Smooth muscle cell of the umbilical artery (primary cell): ENCODE data around the gene TSPAN3. TPM values are rescaled to one million over a fixed set of nuclear protein-coding genes. Genes with fewer than 3 reads are reported as not detected.

Experiments used
- total RNA-seq: library from RNA; depleted of rRNA; stranded (reverse); fragments of >200 nt; gene quantifications from 2 replicates; pipeline ENCODE4 v1.2.3, GENCODE V29; 2014

Gene TSPAN3
- total RNA-seq = 265 and 269 TPM in 2 replicates

DNA sequence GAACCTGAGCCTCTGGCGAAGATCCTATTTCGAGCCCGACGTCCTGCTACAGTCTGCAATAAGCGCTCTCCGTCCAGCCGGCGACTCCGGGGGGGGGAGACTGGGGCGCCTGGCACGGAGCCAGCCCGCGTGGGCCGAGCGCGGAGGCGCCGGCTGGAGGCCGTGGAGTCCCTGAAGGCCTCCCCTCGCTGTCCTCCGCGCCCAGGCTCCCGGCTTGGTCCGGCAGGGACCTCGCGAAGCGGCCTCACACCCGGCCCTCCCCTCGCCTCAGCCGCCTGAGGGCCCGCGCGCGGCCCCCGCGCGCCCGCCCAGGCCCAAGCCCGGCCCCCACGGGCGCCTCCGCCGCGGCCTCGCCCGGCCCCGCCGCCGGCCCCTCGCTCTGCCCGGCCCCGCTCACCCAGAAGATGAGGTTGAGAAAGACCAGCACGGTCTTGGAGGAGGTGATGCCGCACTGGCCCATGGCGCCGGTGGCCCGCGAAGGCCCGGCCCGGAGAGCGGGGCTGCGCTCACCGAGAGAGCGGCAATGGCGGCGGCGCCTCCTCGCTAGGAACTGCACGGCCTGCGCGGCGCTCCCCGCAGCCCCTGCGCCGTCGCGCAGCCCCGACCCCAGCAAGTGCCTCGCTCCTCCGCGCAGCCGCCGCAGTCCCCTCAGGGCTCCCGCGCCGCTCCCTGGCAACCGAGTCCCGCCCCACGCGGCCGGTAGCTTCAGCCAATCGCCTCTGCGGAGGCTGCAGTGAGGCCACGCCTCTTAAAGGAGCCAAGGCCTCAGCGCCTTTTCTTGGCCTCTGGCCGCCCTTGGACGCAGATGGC, at the start of gene TSPAN3:
TSS of gene TSPAN3 (minus strand) at position 615 of the 810 bp plus-strand sequence. CDS start at position 460, 155 bp downstream.

DNA sequence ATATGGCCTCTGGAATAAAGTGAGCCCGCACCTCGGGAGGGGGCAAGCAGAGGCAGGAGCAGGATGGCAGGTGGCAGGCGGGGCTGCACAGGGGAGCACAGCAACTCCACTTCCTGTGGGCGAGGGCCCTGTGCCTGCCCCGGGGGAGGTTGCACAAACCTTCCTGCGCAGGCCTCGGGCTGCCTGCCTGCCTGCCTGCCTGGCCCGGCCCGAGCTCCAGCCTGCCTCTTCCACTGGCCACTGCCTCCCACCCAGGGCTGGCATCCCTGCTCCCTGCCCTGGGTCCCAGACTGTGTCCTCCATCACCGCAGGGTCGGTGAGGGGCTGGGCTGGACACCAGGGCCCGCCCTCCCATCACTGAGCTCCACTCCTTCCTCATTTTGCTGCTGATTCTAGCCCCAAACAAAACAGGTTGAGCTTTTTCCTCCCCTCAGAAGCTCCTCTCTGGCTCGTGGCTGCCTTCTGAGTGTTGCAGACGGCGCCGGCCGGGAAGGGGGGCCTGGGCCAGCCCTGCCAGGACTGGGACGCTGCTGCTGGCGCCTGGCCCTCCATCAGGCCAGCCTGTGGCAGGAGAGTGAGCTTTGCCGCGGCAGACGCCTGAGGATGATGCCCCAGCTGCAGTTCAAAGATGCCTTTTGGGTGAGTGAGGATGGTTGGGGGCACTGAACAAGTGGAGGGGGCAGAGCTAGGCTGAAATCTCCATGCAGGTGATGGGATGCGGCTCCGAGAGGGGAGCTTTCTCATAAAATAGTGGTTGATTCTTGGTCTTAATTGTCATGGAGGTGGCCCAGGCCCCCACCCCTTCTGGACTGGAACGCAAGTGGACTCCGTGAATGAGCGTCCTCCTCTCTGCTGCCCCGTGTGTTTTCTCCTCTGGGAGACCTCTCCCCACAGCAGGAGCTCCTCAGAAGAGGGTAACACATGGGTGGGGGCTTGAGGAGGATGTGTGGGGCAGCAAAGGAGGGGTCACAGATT, 75.7 kb downstream of the TSPAN3 start, which contains the start of gene PSTPIP1:
TSS of gene PSTPIP1 (plus strand) at position 156 of the 975 bp plus-strand sequence. CDS start at position 604, 448 bp downstream.

Other genes with a start within 250 kb of the TSPAN3 start
- gene SCAPER, start 165.8 kb downstream of the TSPAN3 start, total RNA-seq = 6.8 and 8.0 TPM in 2 replicates
- gene RCN2, start 139.4 kb downstream of the TSPAN3 start, total RNA-seq = 132 and 138 TPM in 2 replicates
- gene PSTPIP1, start 76.0 kb downstream of the TSPAN3 start, total RNA-seq = not detected in 2 replicates